ENCODE measurements around the gene KIR2DL3. TPM values are rescaled to one million over a fixed set of nuclear protein-coding genes. Genes with fewer than 3 reads are reported as not detected.

KIR2DL3 gene
- total and polyA plus RNA-seq, 7 experiments from 2014 or later, result 0.11 to 4.0 (median 0.27) TPM; not detected in 4

DNA sequence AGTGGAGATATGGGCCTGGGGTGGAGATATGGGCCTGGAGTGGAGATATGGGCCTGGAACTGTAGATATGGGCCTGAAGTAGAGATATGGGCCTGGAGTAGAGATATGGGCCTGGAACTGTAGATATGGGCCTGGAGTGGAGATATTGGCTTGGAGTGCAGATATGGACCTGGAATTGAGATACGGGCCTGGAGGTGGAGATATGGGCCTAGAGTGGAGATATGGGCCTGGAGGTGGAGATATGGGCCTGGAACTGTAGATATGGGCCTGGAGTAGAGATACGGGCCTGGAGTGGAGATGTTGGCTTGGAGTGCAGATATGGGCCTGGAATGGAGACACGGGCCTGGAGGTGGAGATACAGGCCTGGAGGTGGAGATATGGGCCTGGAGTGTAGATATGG lies 13.7 kb upstream of the KIR2DL3 start:
- H3K9me3 ChIP-seq (ENCODE audit: control insufficient read depth in 2 of 3, low read length in 3 of 3), result peaks cover 0 to 5% (median 0%) of the 10 kb centered on the region in 3 experiments
- no peak overlapping the region for H3K4me3 Mint-ChIP-seq
- ChIA-PET POLR2A (no interaction called here), CTCF (no interaction called here)
- H3K27ac ChIP-seq (ENCODE audit: low read depth, low read length), result no peak overlapping the region
- intact Hi-C loops (cut with micrococcal nuclease), result no loop called here
- H3K36me3 Mint-ChIP-seq, result peaks cover 0 to 8% (median 0%) of the 10 kb centered on the region in 5 donors
- H3K4me1 ChIP-seq (ENCODE audit: control insufficient read depth in 2 of 2, insufficient read depth in 2 of 2, low read length in 2 of 2), result no peaks in the 10 kb centered on the region
- H3K36me3 ChIP-seq (ENCODE audit: control insufficient read depth in 2 of 3, insufficient read depth in 3 of 3, low read length in 3 of 3), result no peaks in the 10 kb centered on the region
- DNase-seq (no peak), ATAC-seq (no peak)
- peaks cover 6 to 57% (median 23%) of the 10 kb centered on the region in 11 donors for H3K9me3 Mint-ChIP-seq
- H3K27ac Mint-ChIP-seq, result no peak overlapping the region
- H3K4me1 Mint-ChIP-seq, result peaks cover 0 to 8% (median 0%) of the 10 kb centered on the region in 7 donors
- peaks cover 0 to 33% (median 24%) of the 10 kb centered on the region in 5 donors for H3K27me3 Mint-ChIP-seq
- H3K27me3 ChIP-seq (ENCODE audit: control insufficient read depth in 2 of 2, insufficient read depth in 2 of 2, low read length in 2 of 2), result no peaks in the 10 kb centered on the region
- no peak overlapping the region for H3K4me3 ChIP-seq (ENCODE audit: low read length)

- ChIA-PET CTCF (no interaction called here), POLR2A (no interaction called here)
- Histone ChIP-seq H3K9me3 (ENCODE audit: control insufficient read depth in 2 of 3, low read length in 3 of 3) (peaks cover 0 to 5% (median 0%) of the 10 kb centered on the region in 3 experiments), H3K27me3 (ENCODE audit: control insufficient read depth in 2 of 2, insufficient read depth in 2 of 2, low read length in 2 of 2) (no peaks in the 10 kb centered on the region), H3K4me1 (ENCODE audit: control insufficient read depth in 2 of 2, insufficient read depth in 2 of 2, low read length in 2 of 2) (no peaks in the 10 kb centered on the region), H3K36me3 (ENCODE audit: control insufficient read depth in 2 of 3, insufficient read depth in 3 of 3, low read length in 3 of 3) (no peaks in the 10 kb centered on the region), H3K27ac (ENCODE audit: low read depth, low read length) (no peak overlapping the region), H3K4me3 (ENCODE audit: low read length) (no peak overlapping the region)
- Mint-ChIP-seq H3K9me3 (peaks cover 6 to 50% (median 17%) of the 10 kb centered on the region in 11 donors), H3K36me3 (peaks cover 0 to 8% (median 0%) of the 10 kb centered on the region in 5 donors), H3K27ac (no peak overlapping the region), H3K4me1 (peaks cover 0 to 8% (median 0%) of the 10 kb centered on the region in 7 donors), H3K4me3 (no peak overlapping the region), H3K27me3 (peaks cover 0 to 33% (median 24%) of the 10 kb centered on the region in 5 donors)
- ATAC-seq (no peak), DNase-seq (no peak)
- intact Hi-C loops (cut with micrococcal nuclease), result no loop called here
Observed at GRCh38 chr19:54725321-54725720, 13.0 kb upstream of the KIR2DL3 start.

- Histone ChIP-seq H3K4me1 (ENCODE audit: control insufficient read depth in 2 of 2, insufficient read depth in 2 of 2, low read length in 2 of 2) (no peaks in the 10 kb centered on the region), H3K27ac (ENCODE audit: low read depth, low read length) (no peak overlapping the region), H3K9me3 (ENCODE audit: control insufficient read depth in 2 of 3, low read length in 3 of 3) (no peaks in the 10 kb centered on the region), H3K4me3 (ENCODE audit: low read length) (no peak overlapping the region), H3K27me3 (ENCODE audit: control insufficient read depth in 2 of 2, insufficient read depth in 2 of 2, low read length in 2 of 2) (no peaks in the 10 kb centered on the region), H3K36me3 (ENCODE audit: control insufficient read depth in 2 of 3, insufficient read depth in 3 of 3, low read length in 3 of 3) (no peaks in the 10 kb centered on the region)
- Mint-ChIP-seq H3K4me1 (peaks cover 0 to 8% (median 0%) of the 10 kb centered on the region in 7 donors), H3K36me3 (peaks cover 0 to 8% (median 0%) of the 10 kb centered on the region in 5 donors), H3K9me3 (peaks cover 6 to 30% (median 10%) of the 10 kb centered on the region in 11 donors), H3K27me3 (peaks cover 0 to 44% (median 37%) of the 10 kb centered on the region in 5 donors), H3K4me3 (no peak overlapping the region), H3K27ac (no peak overlapping the region)
- no peak for DNase-seq
- intact Hi-C loops (cut with micrococcal nuclease), result no loop called here
- no peak for ATAC-seq
- ChIA-PET POLR2A (no interaction called here), CTCF (no interaction called here)
Observed at GRCh38 chr19:54727562-54727961, 10.8 kb upstream of the KIR2DL3 start.

GRCh38 chr19:54728167-54728566 lies 10.1 kb upstream of the KIR2DL3 start:
- Histone ChIP-seq H3K36me3 (ENCODE audit: control insufficient read depth in 2 of 3, insufficient read depth in 3 of 3, low read length in 3 of 3) (no peaks in the 10 kb centered on the region), H3K27ac (ENCODE audit: low read depth, low read length) (no peak overlapping the region), H3K4me3 (ENCODE audit: low read length) (no peak overlapping the region), H3K4me1 (ENCODE audit: control insufficient read depth in 2 of 2, insufficient read depth in 2 of 2, low read length in 2 of 2) (no peaks in the 10 kb centered on the region), H3K9me3 (ENCODE audit: control insufficient read depth in 2 of 3, low read length in 3 of 3) (no peaks in the 10 kb centered on the region), H3K27me3 (ENCODE audit: control insufficient read depth in 2 of 2, insufficient read depth in 2 of 2, low read length in 2 of 2) (no peaks in the 10 kb centered on the region)
- ATAC-seq (no peak), DNase-seq (no peak)
- Mint-ChIP-seq H3K9me3 (peaks cover under 1 to 28% (median 10%) of the 10 kb centered on the region in 11 donors), H3K27ac (peak overlapping the region in 1 of 9 donors; percentile 18), H3K36me3 (peaks cover 0 to 4% (median 0%) of the 10 kb centered on the region in 5 donors), H3K4me3 (no peak overlapping the region), H3K27me3 (peaks cover 0 to 47% (median 37%) of the 10 kb centered on the region in 5 donors), H3K4me1 (peaks cover 0 to 8% (median 0%) of the 10 kb centered on the region in 7 donors)
- POLR2A ChIA-PET, result no interaction called here
- CTCF ChIA-PET, result no interaction called here
- intact Hi-C loops (cut with micrococcal nuclease), result no loop called here

DNA sequence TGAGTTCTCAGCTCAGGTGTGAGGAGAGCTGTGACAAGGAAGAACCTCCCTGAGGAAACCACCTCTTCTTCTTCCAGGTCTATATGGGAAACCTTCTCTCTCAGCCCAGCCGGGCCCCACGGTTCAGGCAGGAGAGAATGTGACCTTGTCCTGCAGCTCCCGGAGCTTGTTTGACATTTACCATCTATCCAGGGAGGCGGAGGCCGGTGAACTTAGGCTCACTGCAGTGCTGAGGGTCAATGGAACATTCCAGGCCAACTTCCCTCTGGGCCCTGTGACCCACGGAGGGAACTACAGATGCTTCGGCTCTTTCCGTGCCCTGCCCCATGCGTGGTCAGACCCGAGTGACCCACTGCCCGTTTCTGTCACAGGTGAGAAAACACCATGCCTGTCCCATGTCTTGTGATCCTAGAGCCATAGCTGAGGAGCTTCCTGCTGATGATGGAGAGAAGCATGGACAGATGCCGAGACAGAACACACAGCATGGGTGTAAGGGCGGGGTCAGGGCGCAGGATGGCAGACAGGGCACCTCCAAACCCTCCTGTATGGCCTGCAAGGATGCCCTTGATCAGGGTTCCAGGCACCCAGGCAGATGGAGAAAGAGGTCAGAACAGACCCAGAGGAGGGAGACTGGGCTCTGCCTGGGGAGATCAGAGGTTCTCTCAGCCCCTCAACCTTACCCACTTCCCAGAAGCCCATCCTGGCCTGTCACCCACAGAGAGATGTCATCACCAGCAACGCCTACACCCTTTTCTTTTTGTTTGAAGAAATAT lies 8.7 kb upstream of the KIR2DL3 start:
- Histone ChIP-seq H3K9me3 (ENCODE audit: control insufficient read depth in 2 of 3, low read length in 3 of 3) (no peaks in the 10 kb centered on the region), H3K4me3 (ENCODE audit: low read length) (no peak overlapping the region), H3K27me3 (ENCODE audit: control insufficient read depth in 2 of 2, insufficient read depth in 2 of 2, low read length in 2 of 2) (no peaks in the 10 kb centered on the region), H3K4me1 (ENCODE audit: control insufficient read depth in 2 of 2, insufficient read depth in 2 of 2, low read length in 2 of 2) (no peaks in the 10 kb centered on the region), H3K36me3 (ENCODE audit: control insufficient read depth in 2 of 3, insufficient read depth in 3 of 3, low read length in 3 of 3) (no peaks in the 10 kb centered on the region), H3K27ac (ENCODE audit: low read depth, low read length) (no peak overlapping the region)
- H3K27ac Mint-ChIP-seq, result no peak overlapping the region
- peaks cover 0 to 8% (median 3%) of the 10 kb centered on the region in 5 donors for H3K36me3 Mint-ChIP-seq
- H3K4me1 Mint-ChIP-seq, result peaks cover 0 to 8% (median 0%) of the 10 kb centered on the region in 7 donors
- POLR2A ChIA-PET, result no interaction called here
- H3K9me3 Mint-ChIP-seq, result peaks cover 0 to 35% (median 10%) of the 10 kb centered on the region in 11 donors
- H3K4me3 Mint-ChIP-seq, result no peak overlapping the region
- peaks cover 0 to 54% (median 37%) of the 10 kb centered on the region in 5 donors for H3K27me3 Mint-ChIP-seq
- CTCF ChIA-PET, result no interaction called here
- no peak for ATAC-seq
- DNase-seq, result no peak
- intact Hi-C loops (cut with micrococcal nuclease), result no loop called here

DNA sequence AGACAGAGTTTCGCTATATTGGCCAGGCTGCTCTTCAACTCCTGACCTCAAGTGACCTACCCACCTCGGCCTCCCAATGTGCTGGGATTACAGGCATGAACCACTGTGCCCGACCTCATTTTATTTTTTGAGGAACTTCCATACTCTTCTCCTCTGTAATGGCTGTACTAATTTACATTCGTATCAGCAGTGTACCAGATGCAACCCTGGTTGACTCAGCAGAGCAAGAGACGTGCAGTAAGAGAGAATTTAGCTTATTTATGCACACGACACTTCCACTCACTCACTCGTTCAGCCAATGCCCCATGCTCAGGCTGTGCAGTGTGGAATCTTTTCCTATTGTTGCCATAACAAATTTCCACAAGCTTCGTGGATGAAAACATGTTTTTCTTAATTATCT lies 7.1 kb upstream of the KIR2DL3 start:
- CTCF ChIA-PET, result no interaction called here
- DNase-seq (no peak), ATAC-seq (no peak)
- Mint-ChIP-seq H3K36me3 (peaks cover 0 to 8% (median 3%) of the 10 kb centered on the region in 5 donors), H3K9me3 (peaks cover 0 to 40% (median 11%) of the 10 kb centered on the region in 11 donors), H3K27me3 (peaks cover 0 to 50% (median 33%) of the 10 kb centered on the region in 5 donors), H3K27ac (no peak overlapping the region), H3K4me1 (peaks cover 0 to 8% (median 0%) of the 10 kb centered on the region in 7 donors), H3K4me3 (no peak overlapping the region)
- no peak overlapping the region for H3K27ac ChIP-seq (ENCODE audit: low read depth, low read length)
- intact Hi-C loops (cut with micrococcal nuclease), result no loop called here
- H3K36me3 ChIP-seq (ENCODE audit: control insufficient read depth in 2 of 3, insufficient read depth in 3 of 3, low read length in 3 of 3), result no peaks in the 10 kb centered on the region
- POLR2A ChIA-PET, result no interaction called here
- H3K9me3 ChIP-seq (ENCODE audit: control insufficient read depth in 2 of 3, low read length in 3 of 3), result no peaks in the 10 kb centered on the region
- no peak overlapping the region for H3K4me3 ChIP-seq (ENCODE audit: low read length)
- no peaks in the 10 kb centered on the region for H3K4me1 ChIP-seq (ENCODE audit: control insufficient read depth in 2 of 2, insufficient read depth in 2 of 2, low read length in 2 of 2)
- H3K27me3 ChIP-seq (ENCODE audit: control insufficient read depth in 2 of 2, insufficient read depth in 2 of 2, low read length in 2 of 2), result no peaks in the 10 kb centered on the region

- ChIA-PET CTCF (no interaction called here), POLR2A (no interaction called here)
- H3K27me3 Mint-ChIP-seq, result peaks cover 0 to 44% (median 21%) of the 10 kb centered on the region in 5 donors
- H3K4me3 ChIP-seq (ENCODE audit: low read length), result no peak overlapping the region
- peaks cover 0 to 5% (median 0%) of the 10 kb centered on the region in 7 donors for H3K4me1 Mint-ChIP-seq
- no peak overlapping the region for H3K27ac ChIP-seq (ENCODE audit: low read depth, low read length)
- H3K9me3 ChIP-seq (ENCODE audit: control insufficient read depth in 2 of 3, low read length in 3 of 3), result no peaks in the 10 kb centered on the region
- H3K36me3 Mint-ChIP-seq, result peaks cover 0 to 11% (median 0%) of the 10 kb centered on the region in 5 donors
- no peaks in the 10 kb centered on the region for H3K27me3 ChIP-seq (ENCODE audit: control insufficient read depth in 2 of 2, insufficient read depth in 2 of 2, low read length in 2 of 2)
- no peak for DNase-seq
- peaks cover 0 to 29% (median 6%) of the 10 kb centered on the region in 11 donors for H3K9me3 Mint-ChIP-seq
- no peaks in the 10 kb centered on the region for H3K36me3 ChIP-seq (ENCODE audit: control insufficient read depth in 2 of 3, insufficient read depth in 3 of 3, low read length in 3 of 3)
- ATAC-seq, result no peak
- H3K27ac Mint-ChIP-seq, result no peak overlapping the region
- intact Hi-C loops (cut with micrococcal nuclease), result no loop called here
- H3K4me3 Mint-ChIP-seq, result no peak overlapping the region
- H3K4me1 ChIP-seq (ENCODE audit: control insufficient read depth in 2 of 2, insufficient read depth in 2 of 2, low read length in 2 of 2), result no peaks in the 10 kb centered on the region
Observed at GRCh38 chr19:54738715-54739114, 402 bp downstream of the KIR2DL3 start.
